Measurements from ENCODE around the gene NAB1. TPM values are rescaled to one million over a fixed set of nuclear protein-coding genes. Genes with fewer than 3 reads are reported as not detected.

The NAB1 gene
- total RNA-seq, 1 experiment from 2014 or later = 36.9 TPM

- no peak overlapping the region for H2AFZ ChIP-seq (ENCODE audit: low read length)
- H3K4me3 Mint-ChIP-seq = no peak overlapping the region
- no peak overlapping the region for H2BK5ac ChIP-seq (ENCODE audit: insufficient read length, low read length)
- no peaks in the 10 kb centered on the region for H4K20me1 ChIP-seq (ENCODE audit: control insufficient read depth, insufficient read depth, insufficient read length)
- H2BK15ac ChIP-seq (ENCODE audit: low read depth, low read length) = no peak overlapping the region
- no peak overlapping the region for H2AK5ac ChIP-seq (ENCODE audit: insufficient read length, low read length)
- H3T11ph ChIP-seq (ENCODE audit: low read length) = no peak overlapping the region
- no peaks in the 10 kb centered on the region for H3K27me3 Mint-ChIP-seq (ENCODE audit: low read depth)
- no peak overlapping the region for H2BK20ac ChIP-seq (ENCODE audit: low read depth, low read length, poor library complexity, severe bottlenecking)
- no peaks in the 10 kb centered on the region for H3K79me2 ChIP-seq (ENCODE audit: insufficient read depth, low read length)
- H3K4me2 ChIP-seq (ENCODE audit: insufficient read depth, insufficient read length, low read length) = no peak overlapping the region
- H3K23me2 ChIP-seq (ENCODE audit: insufficient read length, low read depth, low read length, poor library complexity, severe bottlenecking) = no peaks in the 10 kb centered on the region
- no peaks in the 10 kb centered on the region for H3K9me3 ChIP-seq (ENCODE audit: control insufficient read depth, low read depth, low read length)
- H3K9ac ChIP-seq (ENCODE audit: extremely low read depth, insufficient read length, low read length) = no peak overlapping the region
- H3K14ac ChIP-seq (ENCODE audit: insufficient read depth, low read length) = no peak overlapping the region
- H4K91ac ChIP-seq (ENCODE audit: insufficient read length, low read depth, low read length) = no peak overlapping the region
- WGBS (ENCODE audit: extremely low coverage, insufficient read length, low lambda C conversion rate) = no CpG with 5 or more reads among the region's 4 CpGs
- H3K27ac ChIP-seq (ENCODE audit: insufficient read length, low read depth, low read length) = no peak overlapping the region
- peaks cover 0 to 7% of the 10 kb centered on the region in 2 experiments; a peak in 2 of 4 replicates for H3K4me1 Mint-ChIP-seq
- no peak overlapping the region for H3K56ac ChIP-seq (ENCODE audit: insufficient read length, low read depth, low read length)
- no peak overlapping the region for H2BK120ac ChIP-seq (ENCODE audit: low read depth, low read length, poor library complexity, severe bottlenecking)
- no peak for TF ChIP-seq CTCF (conservative IDR thresholded peaks at IDR 0.05)
- no peak overlapping the region for H3K18ac ChIP-seq (ENCODE audit: insufficient read length, low read depth, low read length)
- H3K36me3 Mint-ChIP-seq (ENCODE audit: insufficient read depth in 1 of 3, low read depth in 3 of 3) = no peaks in the 10 kb centered on the region; a peak in 1 of 7 replicates
- no peak for DNase-seq
- no peak overlapping the region for H3K27ac Mint-ChIP-seq
- H3K4ac ChIP-seq (ENCODE audit: low read depth, low read length) = no peak overlapping the region
- H3K9me3 Mint-ChIP-seq = no peaks in the 10 kb centered on the region
- no peak overlapping the region for H4K8ac ChIP-seq (replicated peaks; ENCODE audit: insufficient read length, low read depth, low read length)
- no peaks in the 10 kb centered on the region for H3K4me1 ChIP-seq (ENCODE audit: insufficient read depth, low read length)
- H3K79me1 ChIP-seq (ENCODE audit: insufficient read depth, low read depth, low read length, poor library complexity, severe bottlenecking) = no peaks in the 10 kb centered on the region
- no peak overlapping the region for H2BK12ac ChIP-seq (ENCODE audit: insufficient read length, low read depth, low read length)
- no peak overlapping the region for H3K23ac ChIP-seq (ENCODE audit: insufficient read length, low read depth, low read length)
- no peaks in the 10 kb centered on the region for H3K27me3 ChIP-seq (ENCODE audit: insufficient read depth, low read length)
- no peak overlapping the region for H4K5ac ChIP-seq (ENCODE audit: insufficient read length, low read depth, low read length)
Observed at GRCh38 chr2:190722061-190722759, 73.3 kb downstream of the NAB1 start.
